ENCODE results near the gene DCTPP1. TPM values are rescaled to one million over a fixed set of nuclear protein-coding genes. Genes with fewer than 3 reads are reported as not detected.

DCTPP1 gene
- total and polyA plus RNA-seq, 2 of the 4 experiments (the other 2 are of a cell fraction) = 24.9 to 45.5 TPM

- in situ Hi-C loops (cut with MboI; ENCODE audit: low sequenced_read_pairs) = loop anchor here (10.0 to 25.0 kb wide), 2 partner anchors 215 to 327 kb away; partner anchors contain the start of genes BOLA2B, CORO1A, PPP4C and SLX1A
- no peak for TF ChIP-seq RCOR1 (IDR thresholded peaks at IDR 0.05; ENCODE audit: insufficient replicate concordance, low read length)
- dilution Hi-C loops (cut with HindIII; ENCODE audit: low sequenced_read_pairs, unreplicated experiment) = no loop called here
- Histone ChIP-seq H3K27me3 (ENCODE audit: control insufficient read depth, insufficient read depth, low read length) (no peaks in the 10 kb centered on the region), H4K91ac (ENCODE audit: insufficient read depth, low read depth, low read length) (no peak overlapping the region), H3K4me2 (ENCODE audit: low read depth, low read length) (no peak overlapping the region), H3K14ac (replicated peaks; ENCODE audit: low read depth, low read length) (no peak overlapping the region), H4K8ac (ENCODE audit: low read depth in 2 of 2, low read length in 2 of 2) (peak overlapping the region in 1 of 2 experiments; percentile 17; a peak in 1 of 4 replicates), H3K27ac (ENCODE audit: insufficient read depth, low read length) (no peak overlapping the region), H4K20me1 (ENCODE audit: insufficient read depth, low read length) (no peaks in the 10 kb centered on the region), H2AFZ (replicated peaks; ENCODE audit: low read length, poor library complexity) (no peak overlapping the region), H2AK9ac (replicated peaks; ENCODE audit: low read depth, low read length, poor library complexity) (no peak overlapping the region), H2BK20ac (ENCODE audit: low read depth, low read length) (no peak overlapping the region), H2BK5ac (ENCODE audit: low read depth, low read length, poor library complexity, severe bottlenecking) (no peak overlapping the region), H2BK15ac (ENCODE audit: low read depth, low read length) (no peak overlapping the region), H3K23ac (ENCODE audit: low read depth, low read length) (no peak overlapping the region), H2AK5ac (ENCODE audit: low read depth, low read length) (no peak overlapping the region), H2BK120ac (ENCODE audit: low read depth, low read length) (no peak overlapping the region), H3K4me3 (ENCODE audit: insufficient read depth, low read depth, low read length) (no peak overlapping the region), H3K56ac (ENCODE audit: extremely low read depth, insufficient read depth, low read length) (no peak overlapping the region), H3K4ac (ENCODE audit: low read depth, low read length) (0 out of 2 replicates have a peak overlapping the region, but pooled peaks have one; percentile 5), H3K18ac (ENCODE audit: low read depth, low read length) (no peak overlapping the region), H3K79me1 (ENCODE audit: low read depth in 1 of 2, low read length in 2 of 2) (peaks cover 0 to 28% of the 10 kb centered on the region in 2 experiments; a peak in 3 of 4 replicates), H3K9ac (ENCODE audit: low read depth, low read length) (no peak overlapping the region), H3K4me1 (ENCODE audit: control insufficient read depth, insufficient read depth, low read length) (peaks cover 7% of the 10 kb centered on the region), H4K5ac (ENCODE audit: low read depth, low read length) (no peak overlapping the region), H3K9me3 (ENCODE audit: control insufficient read depth, insufficient read depth, low read length) (no peaks in the 10 kb centered on the region), H3K36me3 (ENCODE audit: control insufficient read depth, insufficient read depth, low read length) (peaks cover 12% of the 10 kb centered on the region; the same call in 1 of the 2 replicates), H3K9me1 (ENCODE audit: insufficient read depth, low read length) (peaks cover 7% of the 10 kb centered on the region)
- no TSS peak for BruUV-seq (replicated peaks)
- 100% methylated on average over 1 of the region's 8 CpGs; no CpG with 5 or more reads in 1 of the 2 experiments for WGBS, 2 experiments (ENCODE audit: extremely low coverage in 2 of 2, insufficient read length in 1 of 2)
- ATAC-seq (ENCODE audit: low read depth) = no peak
- POLR2A ChIA-PET (ENCODE audit: unreplicated experiment) = no interaction called here
- intact Hi-C loops (cut with micrococcal nuclease) = loop anchor here (10.0 kb wide), 1 partner anchor 307 kb away; the partner anchor contains the start of genes TBX6 and YPEL3
- CTCF ChIA-PET = no interaction called here
- no peak for DNase-seq
Measured at GRCh38 chr16:30401768-30402425, 27.9 kb downstream of the DCTPP1 start.
